WTC11 (cell line): ENCODE data around the gene GFOD1. TPM values are rescaled to one million over a fixed set of nuclear protein-coding genes. Genes with fewer than 3 reads are reported as not detected.
A peak's percentile ranks its signal among the peaks of the same experiment; 100 is the strongest.
"Not testable (repeated sequence)": the region's sequence is repeated elsewhere in the genome, so short reads cannot be mapped to it uniquely, and the experiment has no call there.

ENCODE experiments used
- ATAC-seq: fragments of 200-7000 bp; cut with Tn5 transposase; 2 replicates; pipeline ENCODE4 v1.10.0; 2021; ENCODE audit warnings: mild to moderate bottlenecking, moderate library complexity
- CTCF ChIA-PET: fragments of 300-600 bp; sonication (Branson Sonifier 250); formaldehyde crosslinking; loops from one replicate; lab custom pipeline; 2021; ENCODE audit warnings: antibody characterized with exemption; lab: Charles Lee
- POLR2A ChIA-PET: fragments of 350-600 bp; sonication (Branson Sonifier 250); formaldehyde crosslinking; loops from one replicate; lab custom pipeline; 2021; ENCODE audit warnings: antibody characterized with exemption; lab: Charles Lee
- DNase-seq: peaks from one replicate; pipeline ENCODE4 v3.0.0; 2021; ENCODE audit warnings: low spot score
- H3K27ac Mint-ChIP-seq: 2 replicates; pipeline ENCODE4 v1.8.0; 2021; ENCODE audit warnings: mixed read lengths
- H3K27me3 Mint-ChIP-seq: 2 replicates; pipeline ENCODE4 v1.8.0; 2021; ENCODE audit warnings: low read depth, mild to moderate bottlenecking, moderate library complexity, mixed read lengths
- H3K36me3 Mint-ChIP-seq: 2 replicates; pipeline ENCODE4 v1.8.0; 2021; ENCODE audit warnings: mixed read lengths
- H3K4me1 Mint-ChIP-seq: 2 replicates; pipeline ENCODE4 v1.8.0; 2022; ENCODE audit warnings: mixed read lengths
- H3K4me3 Mint-ChIP-seq: 2 replicates; pipeline ENCODE4 v1.8.0; 2021; ENCODE audit warnings: mild to moderate bottlenecking, moderate library complexity, mixed read lengths
- H3K9me3 Mint-ChIP-seq: 2 replicates; pipeline ENCODE4 v1.8.0; 2021; ENCODE audit warnings: mixed read lengths
- GABPB1 ChIP-seq: sonication (generic); formaldehyde crosslinking; IDR thresholded peaks from 2 replicates; pipeline ENCODE4 v1.8.1; 2023; ENCODE audit warnings: mild to moderate bottlenecking, missing genetic modification reagents
- NFE2L1 ChIP-seq: sonication (generic); formaldehyde crosslinking; IDR thresholded peaks from 2 replicates; pipeline ENCODE4 v1.8.1; 2023; ENCODE audit warnings: missing genetic modification reagents
- NFYB ChIP-seq: sonication (generic); formaldehyde crosslinking; conservative IDR thresholded peaks from 2 replicates; pipeline ENCODE4 v1.8.0; 2022; ENCODE audit warnings: low read depth, missing genetic modification reagents
- ZBTB21 ChIP-seq: sonication (generic); formaldehyde crosslinking; IDR thresholded peaks from 2 replicates; pipeline ENCODE4 v1.8.1; 2023; ENCODE audit warnings: mild to moderate bottlenecking, missing genetic modification reagents, borderline replicate concordance
- total RNA-seq: library from RNA; stranded (reverse); gene quantifications from 3 replicates; pipeline ENCODE4 v1.2.3, GENCODE V29; 2021
- TF ChIP-seq, protein P1 (sequence below): sonication (generic); formaldehyde crosslinking; IDR thresholded peaks from 2 replicates; pipeline ENCODE4 v1.8.1; 2022; ENCODE audit warnings: low read depth, missing genetic modification reagents, borderline replicate concordance
- TF ChIP-seq, protein P2 (sequence below): sonication (generic); formaldehyde crosslinking; IDR thresholded peaks from 2 replicates; pipeline ENCODE4 v1.8.1; 2022; ENCODE audit warnings: missing genetic modification reagents, borderline replicate concordance
- TF ChIP-seq, protein P3 (sequence below): fragments of 250-450 bp; sonication (Bioruptor Pico); conservative IDR thresholded peaks from 2 replicates; pipeline ENCODE4 v1.9.0; 2021; ENCODE audit warnings: mild to moderate bottlenecking
- TF ChIP-seq, protein P4 (sequence below): sonication (generic); formaldehyde crosslinking; IDR thresholded peaks from 2 replicates; pipeline ENCODE4 v1.8.0; 2022; ENCODE audit warnings: missing genetic modification reagents

Gene GFOD1
- total RNA-seq, 1 experiment from 2014 or later = 8.5 TPM

DNA sequence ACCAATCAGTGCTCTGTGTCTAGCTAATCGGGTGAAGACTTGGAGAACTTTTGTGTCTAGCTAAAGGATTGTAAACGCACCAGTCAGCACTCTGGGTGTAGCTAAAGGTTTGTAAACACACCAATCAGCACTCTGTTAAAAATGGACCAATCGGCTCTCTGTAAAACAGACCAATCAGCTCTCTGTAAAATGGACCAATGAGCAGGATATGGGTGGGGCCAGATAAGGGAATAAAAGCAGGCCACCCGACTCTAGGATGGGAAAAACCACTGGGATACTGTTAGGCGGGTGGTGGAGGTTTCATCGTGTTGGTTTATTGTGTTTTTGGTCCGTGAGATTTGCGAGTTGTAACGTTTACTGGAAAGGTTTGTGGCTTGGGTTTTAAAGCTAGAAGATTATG is 25.5 kb upstream of the GFOD1 start:
- TF ChIP-seq, protein P1, sequence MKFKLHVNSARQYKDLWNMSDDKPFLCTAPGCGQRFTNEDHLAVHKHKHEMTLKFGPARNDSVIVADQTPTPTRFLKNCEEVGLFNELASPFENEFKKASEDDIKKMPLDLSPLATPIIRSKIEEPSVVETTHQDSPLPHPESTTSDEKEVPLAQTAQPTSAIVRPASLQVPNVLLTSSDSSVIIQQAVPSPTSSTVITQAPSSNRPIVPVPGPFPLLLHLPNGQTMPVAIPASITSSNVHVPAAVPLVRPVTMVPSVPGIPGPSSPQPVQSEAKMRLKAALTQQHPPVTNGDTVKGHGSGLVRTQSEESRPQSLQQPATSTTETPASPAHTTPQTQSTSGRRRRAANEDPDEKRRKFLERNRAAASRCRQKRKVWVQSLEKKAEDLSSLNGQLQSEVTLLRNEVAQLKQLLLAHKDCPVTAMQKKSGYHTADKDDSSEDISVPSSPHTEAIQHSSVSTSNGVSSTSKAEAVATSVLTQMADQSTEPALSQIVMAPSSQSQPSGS (CRISPR knock-in tag) = no peak
- TF ChIP-seq, protein P2, sequence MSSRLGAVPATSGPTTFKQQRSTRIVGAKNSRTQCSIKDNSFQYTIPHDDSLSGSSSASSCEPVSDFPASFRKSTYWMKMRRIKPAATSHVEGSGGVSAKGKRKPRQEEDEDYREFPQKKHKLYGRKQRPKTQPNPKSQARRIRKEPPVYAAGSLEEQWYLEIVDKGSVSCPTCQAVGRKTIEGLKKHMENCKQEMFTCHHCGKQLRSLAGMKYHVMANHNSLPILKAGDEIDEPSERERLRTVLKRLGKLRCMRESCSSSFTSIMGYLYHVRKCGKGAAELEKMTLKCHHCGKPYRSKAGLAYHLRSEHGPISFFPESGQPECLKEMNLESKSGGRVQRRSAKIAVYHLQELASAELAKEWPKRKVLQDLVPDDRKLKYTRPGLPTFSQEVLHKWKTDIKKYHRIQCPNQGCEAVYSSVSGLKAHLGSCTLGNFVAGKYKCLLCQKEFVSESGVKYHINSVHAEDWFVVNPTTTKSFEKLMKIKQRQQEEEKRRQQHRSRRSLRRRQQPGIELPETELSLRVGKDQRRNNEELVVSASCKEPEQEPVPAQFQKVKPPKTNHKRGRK = no peak
- peak; percentile 37; the same call in 1 of the 2 replicates for TF ChIP-seq NFYB (CRISPR knock-in tag)
- TF ChIP-seq ZBTB21 (CRISPR knock-in tag) = no peak
- no peak for TF ChIP-seq NFE2L1 (CRISPR knock-in tag)
- DNase-seq (no peak), ATAC-seq (no peak)
- POLR2A ChIA-PET = interaction anchor here (0.6 kb wide), 1 partner anchor 57 kb away, joined by 4 read pairs; no protein-coding TSS in a partner anchor
- H3K27me3 Mint-ChIP-seq = no peaks in the 10 kb centered on the region; the same call in 1 of the 2 replicates
- CTCF ChIA-PET = interaction anchor here (2.5 kb wide), 1 partner anchor 62 kb away, joined by 10 read pairs; the partner anchor contains the start of gene SIRT5
- H3K27ac Mint-ChIP-seq = no peak overlapping the region
- H3K4me1 Mint-ChIP-seq = no peaks in the 10 kb centered on the region
- H3K36me3 Mint-ChIP-seq = peaks cover 3% of the 10 kb centered on the region; the same call in 1 of the 2 replicates
- H3K9me3 Mint-ChIP-seq = peaks cover 18% of the 10 kb centered on the region
- H3K4me3 Mint-ChIP-seq = no peak overlapping the region

DNA sequence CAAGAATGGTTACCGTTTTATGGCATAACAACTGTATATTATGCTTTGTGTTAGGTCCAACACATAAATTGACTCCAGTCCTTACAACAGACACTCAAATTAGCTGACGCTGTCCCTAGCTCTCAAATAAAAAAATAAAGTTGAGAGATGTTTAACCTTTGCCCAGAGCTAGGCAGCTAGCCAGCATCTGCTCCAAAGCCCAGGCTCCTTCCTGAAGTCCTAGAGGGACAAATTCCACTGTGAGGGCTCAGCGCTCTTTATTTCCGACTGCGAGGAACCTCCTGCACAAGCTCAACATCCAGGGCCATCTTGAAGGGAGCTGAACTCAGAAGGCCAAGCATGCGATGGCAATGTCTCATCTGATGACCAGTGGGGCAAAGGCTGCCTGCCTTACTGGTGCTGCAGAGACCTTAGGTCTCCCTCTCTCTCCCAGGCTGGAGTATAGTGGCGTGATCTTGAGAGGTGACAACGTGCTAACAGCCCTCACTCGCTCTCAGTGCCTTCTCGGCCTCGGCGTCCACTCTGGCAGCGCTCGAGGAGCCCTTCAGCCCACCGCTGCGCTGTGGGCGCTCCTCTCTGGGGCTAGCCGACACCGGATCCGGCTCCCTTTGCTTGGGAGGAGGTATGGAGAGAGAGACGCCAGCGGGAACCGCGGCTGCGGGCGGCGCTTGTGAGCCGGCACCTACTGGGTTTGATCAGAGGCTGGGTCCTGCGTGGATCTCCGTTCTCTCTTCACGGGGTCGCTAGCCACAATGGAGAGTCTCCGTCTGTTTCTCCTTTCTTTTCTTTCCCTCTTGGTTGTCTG is 24.7 kb upstream of the GFOD1 start:
- Mint-ChIP-seq H3K4me3 (no peak overlapping the region), H3K27ac (no peak overlapping the region), H3K36me3 (peaks cover 3% of the 10 kb centered on the region; the same call in 1 of the 2 replicates), H3K4me1 (no peaks in the 10 kb centered on the region), H3K27me3 (no peaks in the 10 kb centered on the region; the same call in 1 of the 2 replicates), H3K9me3 (peaks cover 18% of the 10 kb centered on the region)
- DNase-seq (no peak), ATAC-seq (no peak)
- TF ChIP-seq, protein P1 (CRISPR knock-in tag) = no peak
- TF ChIP-seq GABPB1 (CRISPR knock-in tag) = no peak
- TF ChIP-seq, protein P3, sequence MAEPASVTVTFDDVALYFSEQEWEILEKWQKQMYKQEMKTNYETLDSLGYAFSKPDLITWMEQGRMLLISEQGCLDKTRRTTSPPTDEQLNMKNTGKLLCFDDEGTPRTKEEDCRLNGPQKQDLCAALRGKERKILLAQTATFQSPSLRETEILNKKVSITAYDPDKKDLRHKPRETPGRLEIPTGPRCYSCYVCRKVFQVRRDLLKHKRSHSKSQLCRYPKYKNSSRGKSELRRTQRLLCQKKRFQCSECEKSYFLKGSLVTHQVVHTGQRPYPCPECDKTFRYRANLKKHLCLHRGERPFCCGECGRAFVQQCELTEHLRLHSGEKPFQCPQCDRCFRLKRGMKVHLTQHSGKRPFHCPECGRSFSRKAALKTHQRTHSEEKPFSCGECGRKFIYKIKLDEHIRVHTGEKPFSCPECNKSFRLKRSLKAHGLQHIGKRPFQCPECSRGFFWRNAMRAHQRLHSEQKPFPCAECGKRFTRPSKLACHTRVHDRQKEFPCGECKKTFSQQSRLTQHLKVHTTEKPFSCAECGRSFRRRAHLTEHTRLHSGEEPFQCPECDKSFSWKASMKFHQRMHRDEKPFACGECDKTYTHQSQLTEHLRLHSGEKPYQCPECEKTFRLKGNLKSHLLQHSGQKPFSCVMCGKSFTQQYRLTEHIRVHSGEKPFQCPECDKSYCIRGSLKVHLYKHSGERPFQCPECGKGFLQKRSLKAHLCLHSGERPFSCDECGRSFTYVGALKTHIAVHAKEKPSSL (CRISPR knock-in tag) = no peak
- ChIA-PET POLR2A (no interaction called here), CTCF (interaction anchor here (1.2 to 2.5 kb wide), 2 partner anchors 25 to 62 kb away, joined by 4 to 10 read pairs; partner anchors contain the start of genes GFOD1 and SIRT5)

DNA sequence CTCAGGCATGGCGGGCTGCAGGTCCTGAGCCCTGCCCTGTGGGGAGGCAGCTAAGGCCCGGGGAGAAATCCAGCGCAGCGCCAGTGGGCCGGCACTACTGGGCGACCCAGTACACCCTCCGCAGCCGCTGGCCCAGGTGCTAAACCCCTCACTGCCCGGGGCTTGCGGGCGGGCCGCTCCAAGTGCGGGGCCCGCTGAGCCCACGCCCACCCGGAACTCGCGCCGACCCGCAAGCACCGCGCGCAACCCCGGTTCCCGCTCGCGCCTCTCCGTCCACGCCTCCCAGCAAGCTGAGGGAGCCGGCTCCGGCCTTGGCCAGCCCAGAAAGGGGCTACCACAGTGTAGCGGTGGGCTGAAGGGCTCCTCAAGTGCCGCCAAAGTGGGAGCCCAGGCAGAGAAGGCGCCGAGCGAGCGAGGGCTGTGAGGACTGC is 23.8 kb upstream of the GFOD1 start:
- ATAC-seq, H3K4me1 Mint-ChIP-seq, H3K27ac Mint-ChIP-seq, H3K4me3 Mint-ChIP-seq, H3K27me3 Mint-ChIP-seq, POLR2A ChIA-PET, H3K36me3 Mint-ChIP-seq, DNase-seq: not testable (repeated sequence)
- H3K9me3 Mint-ChIP-seq = peaks cover 18% of the 10 kb centered on the region
- TF ChIP-seq, protein P4, sequence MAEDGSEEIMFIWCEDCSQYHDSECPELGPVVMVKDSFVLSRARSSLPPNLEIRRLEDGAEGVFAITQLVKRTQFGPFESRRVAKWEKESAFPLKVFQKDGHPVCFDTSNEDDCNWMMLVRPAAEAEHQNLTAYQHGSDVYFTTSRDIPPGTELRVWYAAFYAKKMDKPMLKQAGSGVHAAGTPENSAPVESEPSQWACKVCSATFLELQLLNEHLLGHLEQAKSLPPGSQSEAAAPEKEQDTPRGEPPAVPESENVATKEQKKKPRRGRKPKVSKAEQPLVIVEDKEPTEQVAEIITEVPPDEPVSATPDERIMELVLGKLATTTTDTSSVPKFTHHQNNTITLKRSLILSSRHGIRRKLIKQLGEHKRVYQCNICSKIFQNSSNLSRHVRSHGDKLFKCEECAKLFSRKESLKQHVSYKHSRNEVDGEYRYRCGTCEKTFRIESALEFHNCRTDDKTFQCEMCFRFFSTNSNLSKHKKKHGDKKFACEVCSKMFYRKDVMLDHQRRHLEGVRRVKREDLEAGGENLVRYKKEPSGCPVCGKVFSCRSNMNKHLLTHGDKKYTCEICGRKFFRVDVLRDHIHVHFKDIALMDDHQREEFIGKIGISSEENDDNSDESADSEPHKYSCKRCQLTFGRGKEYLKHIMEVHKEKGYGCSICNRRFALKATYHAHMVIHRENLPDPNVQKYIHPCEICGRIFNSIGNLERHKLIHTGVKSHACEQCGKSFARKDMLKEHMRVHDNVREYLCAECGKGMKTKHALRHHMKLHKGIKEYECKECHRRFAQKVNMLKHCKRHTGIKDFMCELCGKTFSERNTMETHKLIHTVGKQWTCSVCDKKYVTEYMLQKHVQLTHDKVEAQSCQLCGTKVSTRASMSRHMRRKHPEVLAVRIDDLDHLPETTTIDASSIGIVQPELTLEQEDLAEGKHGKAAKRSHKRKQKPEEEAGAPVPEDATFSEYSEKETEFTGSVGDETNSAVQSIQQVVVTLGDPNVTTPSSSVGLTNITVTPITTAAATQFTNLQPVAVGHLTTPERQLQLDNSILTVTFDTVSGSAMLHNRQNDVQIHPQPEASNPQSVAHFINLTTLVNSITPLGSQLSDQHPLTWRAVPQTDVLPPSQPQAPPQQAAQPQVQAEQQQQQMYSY (CRISPR knock-in tag) = peak; percentile 23; the same call in 1 of the 2 replicates
- CTCF ChIA-PET = interaction anchor here (1.1 to 1.4 kb wide), 3 partner anchors 24 to 63 kb away, joined by 3 to 4 read pairs (median 3); partner anchors contain the start of genes GFOD1 and SIRT5
